HG02763 (cell line): Measurements from ENCODE around the gene ZMYM3.
"Not testable (repeated sequence)": the region's sequence is repeated elsewhere in the genome, so short reads cannot be mapped to it uniquely, and the experiment has no call there.

Source experiments
- ATAC-seq: cut with Tn5 transposase; IDR thresholded peaks from one replicate; pipeline ENCODE4 v1.9.1; 2021; ENCODE audit warnings: mild to moderate bottlenecking, moderate library complexity; ENCODE audit not compliant: unreplicated experiment

The ZMYM3 gene

GRCh38 chrX:71254092-71254963 is at the start of gene ZMYM3:
Gene ZMYM3, minus strand, starts transcription at chrX:71254140. Its CDS starts 885 bp downstream, at chrX:71253255.
- peak; percentile 76 for ATAC-seq

- ATAC-seq = no peak
Observed at GRCh38 chrX:71302461-71303213, 48.7 kb upstream of the ZMYM3 start.

- no peak for ATAC-seq
Observed at GRCh38 chrX:71301195-71301924, 47.4 kb upstream of the ZMYM3 start, which contains the start of gene ITGB1BP2. Gene ITGB1BP2, plus strand, starts transcription at chrX:71301750. Its CDS starts 57 bp downstream, at chrX:71301807.

GRCh38 chrX:71300495-71300894 is 46.6 kb upstream of the ZMYM3 start:
- not testable (repeated sequence) for ATAC-seq

- not testable (repeated sequence) for ATAC-seq
Observed at GRCh38 chrX:71300064-71300463, 46.1 kb upstream of the ZMYM3 start.

GRCh38 chrX:71298119-71298518 is 44.2 kb upstream of the ZMYM3 start:
- ATAC-seq = no peak

GRCh38 chrX:71296806-71297205 is 42.9 kb upstream of the ZMYM3 start:
- ATAC-seq = no peak

- ATAC-seq = no peak
Observed at GRCh38 chrX:71292669-71293365, 38.9 kb upstream of the ZMYM3 start.

GRCh38 chrX:71291381-71291780 is 37.4 kb upstream of the ZMYM3 start:
- no peak for ATAC-seq

- ATAC-seq = no peak
Observed at GRCh38 chrX:71285929-71286328, 32.0 kb upstream of the ZMYM3 start.

- ATAC-seq = peak; percentile 81
Observed at GRCh38 chrX:71283403-71284143, 29.6 kb upstream of the ZMYM3 start, which contains the start of gene NONO. Gene NONO, plus strand, starts transcription at chrX:71283635. Its CDS starts 7,003 bp downstream, at chrX:71290638.

- ATAC-seq = peak; percentile 31
Observed at GRCh38 chrX:71282514-71283402, 28.8 kb upstream of the ZMYM3 start.

GRCh38 chrX:71281300-71281699 is 27.4 kb upstream of the ZMYM3 start:
- ATAC-seq = not testable (repeated sequence)

- ATAC-seq = not testable (repeated sequence)
Observed at GRCh38 chrX:71272313-71272712, 18.4 kb upstream of the ZMYM3 start.

- ATAC-seq = no peak
Observed at GRCh38 chrX:71269801-71270395, 16.0 kb upstream of the ZMYM3 start.

GRCh38 chrX:71268624-71269023 is 14.7 kb upstream of the ZMYM3 start:
- ATAC-seq = not testable (repeated sequence)

- ATAC-seq = no peak
Observed at GRCh38 chrX:71256856-71257255, 2.9 kb upstream of the ZMYM3 start.

- ATAC-seq = no peak
Observed at GRCh38 chrX:71256051-71256450, 2.1 kb upstream of the ZMYM3 start.
